Measurements from ENCODE around the gene MRGPRE. TPM values are rescaled to one million over a fixed set of nuclear protein-coding genes. Genes with fewer than 3 reads are reported as not detected.

Gene MRGPRE
- total RNA-seq, 3 donors from 2014 or later: not detected

DNA sequence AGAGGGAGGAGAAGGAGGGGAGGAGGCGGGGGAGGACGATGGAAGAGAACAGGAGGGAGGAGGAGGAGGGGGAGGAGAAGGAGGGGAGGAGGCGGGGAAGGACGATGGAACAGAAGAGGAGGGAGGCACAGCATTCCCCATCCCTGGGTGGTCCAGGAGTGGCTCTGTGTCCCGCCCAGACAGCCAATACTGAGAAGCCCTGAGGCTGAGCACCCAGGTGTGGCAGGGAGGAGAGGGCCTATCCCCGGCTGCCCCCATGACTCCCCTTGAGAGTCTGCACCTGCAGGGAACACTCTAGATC is 717 bp downstream of the MRGPRE start:
- no peaks in the 10 kb centered on the region for H3K36me3 ChIP-seq
- peak overlapping the region in 2 of 3 donors; percentile 41 to 57 for H3K4me3 ChIP-seq
- no peaks in the 10 kb centered on the region for H3K4me1 ChIP-seq
- H3K9me3 ChIP-seq: no peaks in the 10 kb centered on the region
- DNase-seq (ENCODE audit: low spot score in 2 of 2): no peak
- H3K27ac ChIP-seq: no peak overlapping the region
- TF ChIP-seq, protein P1, sequence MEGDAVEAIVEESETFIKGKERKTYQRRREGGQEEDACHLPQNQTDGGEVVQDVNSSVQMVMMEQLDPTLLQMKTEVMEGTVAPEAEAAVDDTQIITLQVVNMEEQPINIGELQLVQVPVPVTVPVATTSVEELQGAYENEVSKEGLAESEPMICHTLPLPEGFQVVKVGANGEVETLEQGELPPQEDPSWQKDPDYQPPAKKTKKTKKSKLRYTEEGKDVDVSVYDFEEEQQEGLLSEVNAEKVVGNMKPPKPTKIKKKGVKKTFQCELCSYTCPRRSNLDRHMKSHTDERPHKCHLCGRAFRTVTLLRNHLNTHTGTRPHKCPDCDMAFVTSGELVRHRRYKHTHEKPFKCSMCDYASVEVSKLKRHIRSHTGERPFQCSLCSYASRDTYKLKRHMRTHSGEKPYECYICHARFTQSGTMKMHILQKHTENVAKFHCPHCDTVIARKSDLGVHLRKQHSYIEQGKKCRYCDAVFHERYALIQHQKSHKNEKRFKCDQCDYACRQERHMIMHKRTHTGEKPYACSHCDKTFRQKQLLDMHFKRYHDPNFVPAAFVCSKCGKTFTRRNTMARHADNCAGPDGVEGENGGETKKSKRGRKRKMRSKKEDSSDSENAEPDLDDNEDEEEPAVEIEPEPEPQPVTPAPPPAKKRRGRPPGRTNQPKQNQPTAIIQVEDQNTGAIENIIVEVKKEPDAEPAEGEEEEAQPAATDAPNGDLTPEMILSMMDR (IDR thresholded peaks at IDR 0.05): no peak
- TF ChIP-seq POLR2A (IDR thresholded peaks at IDR 0.05) (no peak), POLR2AphosphoS5 (IDR thresholded peaks at IDR 0.05) (no peak)
- intact Hi-C loops (cut with DNase I; ENCODE audit: low total_unique reads): no loop called here
- peaks cover 0 to 11% of the 10 kb centered on the region in 2 donors for H3K27me3 ChIP-seq

DNA sequence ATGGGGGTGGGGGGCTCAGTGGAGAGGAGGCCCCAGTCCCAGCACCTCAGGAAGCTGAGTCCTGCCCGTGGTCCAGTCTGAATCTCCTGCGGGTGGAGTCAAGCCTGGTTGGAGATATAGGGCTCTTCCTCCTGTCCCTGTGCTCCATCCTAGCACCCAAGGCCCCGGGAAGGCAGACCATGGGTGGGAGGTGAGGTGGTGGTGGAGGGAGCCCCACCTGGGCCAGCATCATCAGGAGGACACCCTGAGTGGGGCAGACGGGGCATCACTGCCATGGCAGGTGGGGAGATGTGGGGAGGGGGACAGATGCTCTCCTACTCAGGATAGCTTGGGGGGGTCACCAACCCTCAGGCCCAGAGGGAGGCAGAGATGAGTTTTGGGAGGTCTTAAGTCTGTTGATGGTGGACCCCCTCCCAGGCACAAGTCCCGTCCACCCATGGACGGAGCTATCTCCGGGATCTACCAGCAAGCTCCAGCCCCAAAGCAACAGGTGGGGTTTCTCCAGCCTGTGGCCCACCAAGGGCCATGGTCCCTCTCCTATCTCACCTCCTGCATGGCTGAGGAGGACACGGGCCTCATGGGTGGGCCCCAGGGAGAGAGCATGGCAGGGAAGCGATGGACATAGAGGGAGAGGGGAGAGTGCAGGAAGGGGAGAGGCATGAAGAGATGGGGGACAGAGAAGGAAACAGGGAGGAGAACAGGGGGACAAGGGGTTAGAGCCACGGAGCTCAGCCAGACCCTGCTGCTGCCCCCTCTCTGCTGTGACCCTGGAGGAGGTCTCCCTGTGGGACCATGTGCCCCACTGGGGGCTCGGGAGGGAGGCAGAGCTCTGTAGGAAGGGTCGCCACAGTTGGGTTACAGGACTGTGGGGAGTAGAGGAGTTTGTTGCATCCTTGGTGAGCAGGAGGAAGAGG is 1.3 kb downstream of the MRGPRE start:
- intact Hi-C loops (cut with DNase I; ENCODE audit: low total_unique reads): no loop called here
- TF ChIP-seq POLR2AphosphoS5 (IDR thresholded peaks at IDR 0.05): no peak
- no peak for TF ChIP-seq POLR2A (IDR thresholded peaks at IDR 0.05)
- TF ChIP-seq, protein P1 (IDR thresholded peaks at IDR 0.05): no peak
- Histone ChIP-seq H3K27ac (no peak overlapping the region), H3K36me3 (no peaks in the 10 kb centered on the region), H3K9me3 (no peaks in the 10 kb centered on the region), H3K4me1 (no peaks in the 10 kb centered on the region), H3K27me3 (peaks cover 0 to 11% of the 10 kb centered on the region in 2 donors), H3K4me3 (no peak overlapping the region)
- no peak for DNase-seq (ENCODE audit: low spot score in 2 of 2)

DNA sequence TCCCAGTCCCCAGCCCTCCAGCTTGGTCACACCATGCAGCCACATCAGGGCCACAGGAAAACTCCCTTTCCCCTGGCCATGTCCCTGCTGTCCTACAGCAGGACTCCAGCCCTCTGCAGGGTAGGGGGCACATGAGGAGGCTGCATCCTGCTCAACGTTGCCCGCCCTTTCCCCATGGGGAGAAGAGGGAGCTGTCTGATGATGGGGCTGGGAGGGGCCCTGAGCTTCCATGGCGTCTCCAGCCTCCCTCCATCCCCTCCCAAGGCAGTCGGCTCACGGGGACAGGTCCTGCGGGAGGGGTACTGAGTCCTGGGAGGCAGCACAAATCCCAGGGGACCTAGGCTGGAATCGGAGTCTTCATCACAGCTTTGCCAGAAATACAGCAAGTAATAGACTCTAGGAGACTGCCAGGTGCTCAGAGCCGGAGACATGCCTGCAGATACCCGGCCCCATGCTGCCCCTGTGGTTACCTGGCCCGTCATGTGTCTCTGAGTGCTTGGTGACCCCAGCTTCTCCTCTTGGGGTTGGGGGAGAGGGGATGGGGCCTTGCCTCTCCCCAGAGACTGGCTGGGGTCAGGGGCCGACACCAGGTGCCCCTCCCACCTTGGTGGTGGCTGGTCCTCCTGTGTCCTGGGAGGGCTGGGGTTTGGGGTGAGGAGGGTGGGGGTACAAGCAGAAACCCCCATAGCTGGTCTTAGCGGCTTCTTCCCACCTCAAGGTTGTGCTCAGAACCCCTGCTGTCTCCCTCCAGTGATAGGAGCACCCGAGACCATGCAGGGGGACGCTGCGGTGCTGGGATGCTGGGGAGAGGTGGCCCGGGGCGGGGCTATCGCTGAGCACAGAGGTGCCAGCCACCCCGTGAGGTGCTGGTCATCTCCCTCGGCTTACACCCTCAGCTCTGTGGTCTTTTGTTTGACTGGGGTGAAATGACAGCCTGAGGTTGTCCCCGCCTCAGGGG is 2.3 kb downstream of the MRGPRE start:
- DNase-seq (ENCODE audit: low spot score in 2 of 2): no peak
- intact Hi-C loops (cut with DNase I; ENCODE audit: low total_unique reads): no loop called here
- TF ChIP-seq POLR2AphosphoS5 (IDR thresholded peaks at IDR 0.05) (no peak), POLR2A (IDR thresholded peaks at IDR 0.05) (no peak)
- TF ChIP-seq, protein P1 (IDR thresholded peaks at IDR 0.05): no peak
- Histone ChIP-seq H3K4me3 (no peak overlapping the region), H3K36me3 (no peaks in the 10 kb centered on the region), H3K27me3 (peaks cover 0 to 11% of the 10 kb centered on the region in 2 donors), H3K27ac (no peak overlapping the region), H3K4me1 (no peaks in the 10 kb centered on the region), H3K9me3 (no peaks in the 10 kb centered on the region)

DNA sequence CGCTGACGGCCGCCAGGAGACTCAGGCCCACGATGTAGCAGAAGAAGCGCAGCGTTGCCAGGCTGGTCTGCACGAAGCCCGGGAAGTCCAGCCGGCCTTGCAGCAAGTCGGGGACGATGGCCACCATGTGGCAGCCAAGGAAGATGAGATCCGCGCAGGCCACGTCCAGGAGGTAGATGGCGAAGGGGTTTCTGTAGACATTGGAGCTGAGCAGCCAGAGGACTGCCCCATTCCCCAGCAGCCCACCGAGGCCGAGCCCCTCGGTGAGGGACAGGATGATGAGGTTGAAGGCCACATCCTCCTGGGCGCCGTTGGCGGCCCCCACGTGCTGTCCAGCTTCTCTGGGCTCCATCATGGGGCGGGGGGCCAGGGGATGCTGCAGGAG is 3.8 kb downstream of the MRGPRE start:
- H3K4me3 ChIP-seq: no peak overlapping the region
- no peak for DNase-seq (ENCODE audit: low spot score in 2 of 2)

More for the DNA sequence above, 3.8 kb downstream of the MRGPRE start:
- Histone ChIP-seq H3K4me1 (no peaks in the 10 kb centered on the region), H3K27me3 (peaks cover 0 to 11% of the 10 kb centered on the region in 2 donors), H3K27ac (no peak overlapping the region), H3K9me3 (no peaks in the 10 kb centered on the region), H3K36me3 (no peaks in the 10 kb centered on the region)
- intact Hi-C loops (cut with DNase I; ENCODE audit: low total_unique reads): no loop called here
- TF ChIP-seq, protein P1 (IDR thresholded peaks at IDR 0.05): no peak
- TF ChIP-seq POLR2A (IDR thresholded peaks at IDR 0.05) (no peak), POLR2AphosphoS5 (IDR thresholded peaks at IDR 0.05) (no peak)

Data from breast epithelium (tissue), 4 donors.